RCC 7860 (cell line): ENCODE results near the gene TCF12.
A peak's percentile ranks its signal among the peaks of the same experiment; 100 is the strongest.
"Not testable (repeated sequence)": the region's sequence is repeated elsewhere in the genome, so short reads cannot be mapped to it uniquely, and the experiment has no call there.

Experiments
- DNase-seq: peaks from one replicate; pipeline ENCODE4 v3.0.0-alpha.2; 2015; ENCODE audit warnings: low spot score
- FAIRE-seq: peaks from 2 replicates; lab custom pipeline; 2012; peaks lifted over from hg19 to GRCh38; lab: Jason Lieb, UNC

The TCF12 gene

GRCh38 chr15:56944485-56944884 lies 26.0 kb downstream of the TCF12 start:
- no peak for DNase-seq
- FAIRE-seq: no peak

GRCh38 chr15:56946150-56946549 lies 27.7 kb downstream of the TCF12 start:
- FAIRE-seq: no peak

GRCh38 chr15:56948000-56948763 lies 29.7 kb downstream of the TCF12 start:
- FAIRE-seq: no peak
- DNase-seq: no peak

More at GRCh38 chr15:56946150-56946549, 27.7 kb downstream of the TCF12 start:
- DNase-seq: no peak

GRCh38 chr15:56948764-56949101 lies 30.3 kb downstream of the TCF12 start:
- FAIRE-seq: no peak

GRCh38 chr15:56950979-56951378 lies 32.5 kb downstream of the TCF12 start:
- FAIRE-seq: no peak

More at GRCh38 chr15:56948764-56949101, 30.3 kb downstream of the TCF12 start:
- DNase-seq: no peak

GRCh38 chr15:56953790-56954189 lies 35.3 kb downstream of the TCF12 start:
- FAIRE-seq (no peak), DNase-seq (no peak)

More at GRCh38 chr15:56950979-56951378, 32.5 kb downstream of the TCF12 start:
- no peak for DNase-seq

GRCh38 chr15:56955011-56955410 lies 36.6 kb downstream of the TCF12 start:
- not testable (repeated sequence) for FAIRE-seq, DNase-seq

- no peak for FAIRE-seq
- DNase-seq: no peak
These were observed 38.1 kb downstream of the TCF12 start for GRCh38 chr15:56956538-56956937.

- FAIRE-seq (peak; percentile 84), DNase-seq (no peak)
These were observed 39.5 kb downstream of the TCF12 start for GRCh38 chr15:56957812-56958406.

- DNase-seq (no peak), FAIRE-seq (no peak)
These were observed 40.8 kb downstream of the TCF12 start for GRCh38 chr15:56959318-56959648.

GRCh38 chr15:56960116-56960515 lies 41.7 kb downstream of the TCF12 start:
- no peak for FAIRE-seq
- DNase-seq: no peak

GRCh38 chr15:56963126-56963525 lies 44.7 kb downstream of the TCF12 start:
- FAIRE-seq: no peak
- no peak for DNase-seq

GRCh38 chr15:56963710-56964109 lies 45.3 kb downstream of the TCF12 start:
- no peak for FAIRE-seq
- no peak for DNase-seq

- FAIRE-seq: peak; percentile 28
- DNase-seq: no peak
These were observed 45.7 kb downstream of the TCF12 start for GRCh38 chr15:56964182-56964581.

- DNase-seq (peak; percentile 47), FAIRE-seq (peak; percentile 84)
These were observed 47.0 kb downstream of the TCF12 start for GRCh38 chr15:56965231-56966013.

GRCh38 chr15:56967336-56967735 lies 48.9 kb downstream of the TCF12 start:
- FAIRE-seq (no peak), DNase-seq (no peak)

- FAIRE-seq (no peak), DNase-seq (no peak)
These were observed 49.8 kb downstream of the TCF12 start for GRCh38 chr15:56968256-56968655.

- FAIRE-seq: no peak
These were observed 50.4 kb downstream of the TCF12 start for GRCh38 chr15:56968821-56969220.

GRCh38 chr15:56969265-56969895 lies 50.9 kb downstream of the TCF12 start:
- no peak for DNase-seq
- no peak for FAIRE-seq

More at GRCh38 chr15:56968821-56969220, 50.4 kb downstream of the TCF12 start:
- DNase-seq: no peak

GRCh38 chr15:56971571-56971970 lies 53.1 kb downstream of the TCF12 start:
- FAIRE-seq (no peak), DNase-seq (no peak)

GRCh38 chr15:56972016-56972415 lies 53.6 kb downstream of the TCF12 start:
- DNase-seq: no peak

More at GRCh38 chr15:56972016-56972415, 53.6 kb downstream of the TCF12 start:
- FAIRE-seq: no peak
